ENCODE measurements around the gene SOX4. TPM values are rescaled to one million over a fixed set of nuclear protein-coding genes. Genes with fewer than 3 reads are reported as not detected.

Gene SOX4
- total RNA-seq, 2 donors from 2014 or later = 41.7 to 44.1 TPM

DNA sequence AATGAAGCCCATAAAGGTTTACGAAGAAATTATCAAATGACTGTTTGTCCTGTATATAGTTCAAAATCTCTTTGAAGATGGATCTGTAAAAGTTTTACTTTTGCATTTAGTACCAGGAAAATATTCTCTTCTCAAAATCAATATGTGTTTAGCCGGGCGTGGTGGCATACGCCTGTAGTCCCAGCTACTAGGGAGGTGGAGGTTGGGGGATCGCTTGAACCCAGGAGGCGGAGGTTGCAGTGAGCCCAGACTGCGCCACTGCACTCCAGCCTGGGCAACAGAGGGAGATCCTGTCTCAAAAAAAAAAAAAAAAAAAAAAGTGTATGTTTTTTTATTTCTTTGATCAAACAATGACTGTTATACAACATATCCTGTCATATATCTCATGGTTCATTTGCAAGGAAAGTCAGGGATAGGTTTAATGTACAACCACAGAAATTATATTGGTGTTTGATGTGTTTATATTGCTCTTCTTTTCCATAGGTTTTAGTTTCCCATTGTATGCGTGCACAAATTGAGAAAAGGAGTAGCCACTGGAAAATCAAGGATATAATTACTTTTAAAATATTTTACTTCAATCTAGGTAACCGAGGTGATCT, 40.1 kb downstream of the SOX4 start:
- H3K9me3 ChIP-seq = no peaks in the 10 kb centered on the region
- intact Hi-C loops (cut with DNase I) = no loop called here
- TF ChIP-seq POLR2AphosphoS5 (IDR thresholded peaks at IDR 0.05) = no peak
- TF ChIP-seq POLR2A (IDR thresholded peaks at IDR 0.05) = no peak
- TF ChIP-seq, protein P1, sequence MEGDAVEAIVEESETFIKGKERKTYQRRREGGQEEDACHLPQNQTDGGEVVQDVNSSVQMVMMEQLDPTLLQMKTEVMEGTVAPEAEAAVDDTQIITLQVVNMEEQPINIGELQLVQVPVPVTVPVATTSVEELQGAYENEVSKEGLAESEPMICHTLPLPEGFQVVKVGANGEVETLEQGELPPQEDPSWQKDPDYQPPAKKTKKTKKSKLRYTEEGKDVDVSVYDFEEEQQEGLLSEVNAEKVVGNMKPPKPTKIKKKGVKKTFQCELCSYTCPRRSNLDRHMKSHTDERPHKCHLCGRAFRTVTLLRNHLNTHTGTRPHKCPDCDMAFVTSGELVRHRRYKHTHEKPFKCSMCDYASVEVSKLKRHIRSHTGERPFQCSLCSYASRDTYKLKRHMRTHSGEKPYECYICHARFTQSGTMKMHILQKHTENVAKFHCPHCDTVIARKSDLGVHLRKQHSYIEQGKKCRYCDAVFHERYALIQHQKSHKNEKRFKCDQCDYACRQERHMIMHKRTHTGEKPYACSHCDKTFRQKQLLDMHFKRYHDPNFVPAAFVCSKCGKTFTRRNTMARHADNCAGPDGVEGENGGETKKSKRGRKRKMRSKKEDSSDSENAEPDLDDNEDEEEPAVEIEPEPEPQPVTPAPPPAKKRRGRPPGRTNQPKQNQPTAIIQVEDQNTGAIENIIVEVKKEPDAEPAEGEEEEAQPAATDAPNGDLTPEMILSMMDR (IDR thresholded peaks at IDR 0.05) = no peak
- H3K27me3 ChIP-seq (replicated peaks; ENCODE audit: insufficient read depth) = no peaks in the 10 kb centered on the region
- no peaks in the 10 kb centered on the region for H3K4me1 ChIP-seq (replicated peaks)
- no peaks in the 10 kb centered on the region for H3K36me3 ChIP-seq
- WGBS = 89% methylated on average over 9 of the region's 9 CpGs
- no peak overlapping the region for H3K4me3 ChIP-seq
- DNase-seq (ENCODE audit: low spot score) = no peak
- H3K27ac ChIP-seq = no peak overlapping the region

DNA sequence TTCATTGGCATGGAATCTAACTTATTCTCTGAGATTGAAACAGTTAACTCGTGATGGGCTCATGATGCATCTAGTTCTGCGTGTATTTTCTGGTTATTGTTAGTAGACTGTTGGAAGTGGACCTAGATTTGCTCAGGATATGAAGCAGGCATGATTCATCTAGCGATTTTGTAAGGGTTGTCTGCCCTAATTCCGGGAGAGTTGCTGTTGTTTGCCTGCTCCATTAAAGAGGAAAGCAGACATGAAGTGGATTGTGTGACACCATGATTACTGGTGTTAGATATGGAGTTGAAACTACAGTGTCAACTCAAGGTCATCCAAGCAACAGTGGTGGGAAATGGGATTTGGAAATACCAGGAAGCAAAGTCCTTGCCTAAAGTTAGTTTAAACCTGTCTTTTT, 41.0 kb downstream of the SOX4 start:
- Histone ChIP-seq H3K27ac (no peak overlapping the region), H3K4me1 (replicated peaks) (no peaks in the 10 kb centered on the region), H3K9me3 (no peaks in the 10 kb centered on the region), H3K36me3 (no peaks in the 10 kb centered on the region), H3K27me3 (replicated peaks; ENCODE audit: insufficient read depth) (no peaks in the 10 kb centered on the region), H3K4me3 (no peak overlapping the region)
- intact Hi-C loops (cut with DNase I) = no loop called here
- TF ChIP-seq, protein P1 (IDR thresholded peaks at IDR 0.05) = no peak
- TF ChIP-seq POLR2AphosphoS5 (IDR thresholded peaks at IDR 0.05) (no peak), POLR2A (IDR thresholded peaks at IDR 0.05) (no peak)
- DNase-seq (ENCODE audit: low spot score) = no peak
- WGBS = 24% methylated on average over 4 of the region's 4 CpGs

DNA sequence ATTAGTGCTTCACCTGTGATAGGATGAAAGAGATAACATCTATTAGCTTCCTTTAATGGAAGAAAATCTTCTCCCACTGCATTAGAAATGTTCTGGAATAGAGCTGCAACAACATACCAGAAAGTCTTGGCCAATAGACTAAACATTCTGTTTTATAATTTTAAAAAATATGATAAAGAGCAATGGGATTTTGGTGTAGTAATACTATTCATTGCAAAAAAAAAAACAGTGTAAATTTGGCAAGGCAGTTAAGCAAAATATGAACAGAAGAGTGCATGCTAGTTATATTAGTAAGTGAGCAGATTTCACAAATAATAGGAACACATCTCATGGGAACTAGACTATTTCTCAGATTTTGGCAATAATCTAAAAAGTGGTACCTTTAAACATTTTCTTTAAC, 43.3 kb downstream of the SOX4 start:
- intact Hi-C loops (cut with DNase I) = no loop called here
- DNase-seq (ENCODE audit: low spot score) = no peak
- Histone ChIP-seq H3K27me3 (replicated peaks; ENCODE audit: insufficient read depth) (no peaks in the 10 kb centered on the region), H3K4me3 (no peak overlapping the region), H3K9me3 (no peaks in the 10 kb centered on the region), H3K4me1 (replicated peaks) (no peaks in the 10 kb centered on the region), H3K27ac (no peak overlapping the region), H3K36me3 (no peaks in the 10 kb centered on the region)
- TF ChIP-seq POLR2AphosphoS5 (IDR thresholded peaks at IDR 0.05) (no peak), POLR2A (IDR thresholded peaks at IDR 0.05) (no peak)
- TF ChIP-seq, protein P1 (IDR thresholded peaks at IDR 0.05) = no peak

DNA sequence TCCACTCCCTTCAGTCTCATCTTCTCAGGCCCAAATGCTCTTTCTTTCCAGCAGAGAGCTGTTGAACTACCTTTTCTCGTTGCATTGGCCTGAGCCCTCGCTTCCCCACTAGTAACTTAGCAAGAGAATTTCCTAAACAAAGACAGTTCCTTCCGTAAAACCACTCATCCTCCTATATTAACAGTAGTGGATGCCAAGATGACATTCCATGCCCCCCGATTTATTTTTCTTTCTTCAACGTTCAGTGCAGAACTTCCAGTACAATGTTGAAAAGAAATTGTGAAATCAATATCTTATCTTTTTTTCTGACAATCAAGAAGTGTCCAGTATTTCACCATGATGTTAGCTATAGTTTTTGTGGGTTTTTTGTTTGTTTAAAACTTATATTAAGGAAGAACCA, 45.8 kb downstream of the SOX4 start:
- Histone ChIP-seq H3K9me3 (no peaks in the 10 kb centered on the region), H3K4me1 (replicated peaks) (no peaks in the 10 kb centered on the region), H3K4me3 (no peak overlapping the region), H3K27ac (no peak overlapping the region), H3K36me3 (no peaks in the 10 kb centered on the region), H3K27me3 (replicated peaks; ENCODE audit: insufficient read depth) (no peaks in the 10 kb centered on the region)
- 66% methylated on average over 5 of the region's 5 CpGs for WGBS
- TF ChIP-seq POLR2AphosphoS5 (IDR thresholded peaks at IDR 0.05) (no peak), POLR2A (IDR thresholded peaks at IDR 0.05) (no peak)
- TF ChIP-seq, protein P1 (IDR thresholded peaks at IDR 0.05) = no peak
- intact Hi-C loops (cut with DNase I) = no loop called here
- DNase-seq (ENCODE audit: low spot score) = no peak

Small RNAs within 50 kb of the gene (small RNA-seq; reads per million reads assigned to genes)
- gene BOLA2P3 = 0 reads per million in 2 donors
